K562 treated with DMSO at 1 percent for 24 hours (cell line): ENCODE results near the gene ZNF740. TPM values are rescaled to one million over a fixed set of nuclear protein-coding genes. Genes with fewer than 3 reads are reported as not detected.

Source experiments
- total RNA-seq: library from RNA; unstranded; fragments of 300-600 nt; gene quantifications from 2 replicates; pipeline ENCODE4 v1.2.3, GENCODE V29; 2022; ENCODE audit warnings: low read depth; ENCODE audit not compliant: insufficient read depth

The ZNF740 gene
- 17.8 and 19.3 TPM in 2 replicates for total RNA-seq

GRCh38 chr12:53180220-53180930 lies at the start of gene ZNF740, which contains the start of gene CSAD:
Gene ZNF740, plus strand, starts transcription at chr12:53180722. Its CDS starts 1,262 bp downstream, at chr12:53181984.
Gene CSAD, minus strand, starts transcription at chr12:53180925. Its CDS starts 7,455 bp downstream, at chr12:53173470.

GRCh38 chr12:53207042-53207441 lies 26.5 kb downstream of the ZNF740 start, which contains the start of gene ITGB7:
Gene ITGB7, minus strand, starts transcription at chr12:53207251. Its CDS starts 6,808 bp downstream, at chr12:53200443.

GRCh38 chr12:53231921-53232645 lies 51.6 kb downstream of the ZNF740 start, which contains the start of gene RARG:
Gene RARG, minus strand, starts transcription at chr12:53232209. Its CDS starts 4,664 bp downstream, at chr12:53227545.

Other genes with a start within 250 kb of the ZNF740 start
- gene KRT18, start 231.6 kb upstream of the ZNF740 start, total RNA-seq = 385 and 414 TPM in 2 replicates
- 250 and 262 TPM in 2 replicates for gene EIF4B, start 174.3 kb upstream of the ZNF740 start, total RNA-seq
- gene TNS2, start 130.7 kb upstream of the ZNF740 start, total RNA-seq = 5.0 and 7.3 TPM in 2 replicates
- 25.9 and 26.5 TPM in 2 replicates for gene SPRYD3, start 101.3 kb upstream of the ZNF740 start, total RNA-seq
- gene IGFBP6, start 83.1 kb upstream of the ZNF740 start, total RNA-seq = 1.4 TPM in 1 of 2 replicates, not detected in the other
- gene SOAT2, start 77.2 kb upstream of the ZNF740 start, total RNA-seq = not detected in 2 replicates
- gene CSAD, start 203 bp downstream of the ZNF740 start, total RNA-seq = 11.8 and 13.8 TPM in 2 replicates
- gene ITGB7, start 26.5 kb downstream of the ZNF740 start, total RNA-seq = 1.4 and 1.6 TPM in 2 replicates
- 5.7 and 8.1 TPM in 2 replicates for gene RARG, start 51.5 kb downstream of the ZNF740 start, total RNA-seq
- gene ESPL1, start 87.6 kb downstream of the ZNF740 start, total RNA-seq = 35.7 and 41.1 TPM in 2 replicates
- 578 and 589 TPM in 2 replicates for gene PFDN5, start 114.8 kb downstream of the ZNF740 start, total RNA-seq
- gene MYG1, start 119.0 kb downstream of the ZNF740 start, total RNA-seq = 4.4 and 6.6 TPM in 2 replicates
- gene AAAS, start 140.9 kb downstream of the ZNF740 start, total RNA-seq = 76.6 and 87.2 TPM in 2 replicates
- gene SP7, start 155.6 kb downstream of the ZNF740 start, total RNA-seq = not detected in 2 replicates
- gene SP1, start 199.5 kb downstream of the ZNF740 start, total RNA-seq = 28.2 and 29.2 TPM in 2 replicates
- gene AMHR2, start 243.1 kb downstream of the ZNF740 start, total RNA-seq = 44.0 and 52.1 TPM in 2 replicates